IMR-90 (cell line): ENCODE measurements around the gene NEGR1. TPM values are rescaled to one million over a fixed set of nuclear protein-coding genes. Genes with fewer than 3 reads are reported as not detected.

ENCODE experiments used
- ATAC-seq: fragments of 200-7000 bp; cut with Tn5 transposase; 2 replicates; pipeline ENCODE4 v1.9.1; 2020; ENCODE audit warnings: low read depth, mild to moderate bottlenecking, moderate library complexity
- BruUV-seq: library from RNA; stranded (reverse); fragments of 400-500 nt; replicated peaks from 2 replicates; lab custom pipeline; 2021; lab: Mats Ljungman, UMichigan
- CTCF ChIA-PET: fragments of 300-600 bp; formaldehyde crosslinking; extraction: SDS; loops from one replicate; lab custom pipeline; 2021; ENCODE audit warnings: antibody characterized with exemption; lab: Yijun Ruan, JAX
- POLR2A ChIA-PET: fragments of 300-600 bp; sonication (Branson Sonifier 250); formaldehyde crosslinking; loops from one replicate; lab custom pipeline; 2022; ENCODE audit warnings: antibody characterized with exemption; ENCODE audit not compliant: unreplicated experiment; lab: Charles Lee
- DNase-seq: peaks from one replicate; pipeline ENCODE4 v3.0.0; 2013
- H2AFZ ChIP-seq: replicated peaks from 2 replicates; pipeline ENCODE3; 2013; ENCODE audit warnings: low read length, mild to moderate bottlenecking; ENCODE audit not compliant: poor library complexity
- H2AK5ac ChIP-seq: 2 replicates; pipeline ENCODE4 v1.6.1; 2013; ENCODE audit warnings: low read depth, low read length, inconsistent platforms
- H2AK9ac ChIP-seq: replicated peaks from 2 replicates; pipeline ENCODE3; 2013; ENCODE audit warnings: mild to moderate bottlenecking, low read depth, low read length, moderate library complexity; ENCODE audit not compliant: poor library complexity
- H2BK120ac ChIP-seq: 2 replicates; pipeline ENCODE4 v1.6.1; 2013; ENCODE audit warnings: low read depth, low read length, inconsistent platforms
- H2BK15ac ChIP-seq: 3 replicates; pipeline ENCODE4 v1.6.1; 2013; ENCODE audit warnings: low read depth, low read length, inconsistent platforms
- H2BK20ac ChIP-seq: 2 replicates; pipeline ENCODE4 v1.6.1; 2013; ENCODE audit warnings: low read depth, mild to moderate bottlenecking, inconsistent platforms, low read length, moderate library complexity
- H2BK5ac ChIP-seq: 2 replicates; pipeline ENCODE4 v1.6.1; 2013; ENCODE audit warnings: mild to moderate bottlenecking, low read depth, low read length, inconsistent platforms; ENCODE audit not compliant: poor library complexity, severe bottlenecking
- H3K14ac ChIP-seq: replicated peaks from 2 replicates; pipeline ENCODE4 v1.6.1; 2013; ENCODE audit warnings: low read depth, low read length, inconsistent platforms
- H3K18ac ChIP-seq: 2 replicates; pipeline ENCODE4 v1.6.1; 2013; ENCODE audit warnings: low read depth, low read length, control low read depth
- H3K23ac ChIP-seq: 2 replicates; pipeline ENCODE4 v1.6.1; 2013; ENCODE audit warnings: low read depth, low read length, inconsistent platforms
- H3K27ac ChIP-seq: 2 replicates; pipeline ENCODE4 v1.5.1; 2013; ENCODE audit warnings: mild to moderate bottlenecking, control low read depth, low read length; ENCODE audit not compliant: insufficient read depth
- H3K27me3 ChIP-seq: 2 replicates; pipeline ENCODE4 v1.6.1; 2013; ENCODE audit warnings: low read length; ENCODE audit not compliant: control insufficient read depth, insufficient read depth
- H3K36me3 ChIP-seq: 2 replicates; pipeline ENCODE4 v1.6.1; 2013; ENCODE audit warnings: low read length, mixed read lengths; ENCODE audit not compliant: control insufficient read depth, insufficient read depth
- H3K4ac ChIP-seq: 2 replicates; pipeline ENCODE4 v1.6.1; 2013; ENCODE audit warnings: low read depth, low read length, inconsistent platforms
- H3K4me1 ChIP-seq: 2 replicates; pipeline ENCODE4 v1.6.1; 2013; ENCODE audit warnings: low read length, mixed read lengths; ENCODE audit not compliant: control insufficient read depth, insufficient read depth
- H3K4me2 ChIP-seq: 2 replicates; pipeline ENCODE4 v1.6.1; 2013; ENCODE audit warnings: low read depth, mild to moderate bottlenecking, control low read depth, low read length, moderate library complexity
- H3K4me3 ChIP-seq: 2 replicates; pipeline ENCODE4 v1.5.1; 2013; ENCODE audit warnings: low read depth, mild to moderate bottlenecking, control low read depth, low read length, moderate library complexity; ENCODE audit not compliant: insufficient read depth
- H3K56ac ChIP-seq: 2 replicates; pipeline ENCODE4 v1.6.1; 2013; ENCODE audit warnings: low read length, inconsistent platforms; ENCODE audit not compliant: insufficient read depth; ENCODE audit errors: extremely low read depth
- H3K79me1 ChIP-seq, 2 experiments: 2 replicates each; pipeline ENCODE4 v1.6.1; 2013; ENCODE audit warnings: low read length in 2 of 2, inconsistent platforms in 1 of 2, low read depth in 1 of 2
- H3K9ac ChIP-seq: 2 replicates; pipeline ENCODE4 v1.6.1; 2013; ENCODE audit warnings: low read depth, low read length, control low read depth
- H3K9me1 ChIP-seq: 2 replicates; pipeline ENCODE4 v1.6.1; 2013; ENCODE audit warnings: low read length, inconsistent platforms; ENCODE audit not compliant: insufficient read depth
- H3K9me3 ChIP-seq: 2 replicates; pipeline ENCODE4 v1.6.1; 2013; ENCODE audit warnings: low read length; ENCODE audit not compliant: control insufficient read depth, insufficient read depth
- H4K20me1 ChIP-seq: 2 replicates; pipeline ENCODE4 v1.6.1; 2013; ENCODE audit warnings: low read length, inconsistent platforms; ENCODE audit not compliant: insufficient read depth
- H4K5ac ChIP-seq: 2 replicates; pipeline ENCODE4 v1.6.1; 2013; ENCODE audit warnings: mild to moderate bottlenecking, low read depth, low read length, control low read depth
- H4K8ac ChIP-seq, 2 experiments: 2 replicates each; pipeline ENCODE4 v1.6.1; 2013; ENCODE audit warnings: low read depth in 2 of 2, low read length in 2 of 2, control low read depth in 1 of 2, inconsistent platforms in 1 of 2
- H4K91ac ChIP-seq: 2 replicates; pipeline ENCODE4 v1.6.1; 2013; ENCODE audit warnings: low read depth, low read length, inconsistent platforms; ENCODE audit not compliant: insufficient read depth
- CHD1 ChIP-seq: IDR thresholded peaks from 2 replicates; pipeline ENCODE4 v1.6.1; 2012; ENCODE audit warnings: low read depth, low read length, improper control_type of control experiment
- MAZ ChIP-seq: IDR thresholded peaks from 2 replicates; pipeline ENCODE4 v1.6.1; 2012; ENCODE audit warnings: low read depth, mild to moderate bottlenecking, low read length, improper control_type of control experiment, moderate library complexity, borderline replicate concordance
- RFX5 ChIP-seq: IDR thresholded peaks from 2 replicates; pipeline ENCODE4 v1.8.0; 2012; ENCODE audit warnings: low read depth, mild to moderate bottlenecking, low read length, moderate library complexity
- SMC3 ChIP-seq: fragments of 150-350 bp; IDR thresholded peaks from 2 replicates; pipeline ENCODE4 v1.6.1; 2016; ENCODE audit warnings: low read depth, mild to moderate bottlenecking, antibody characterized with exemption, low read length, moderate library complexity
- WGBS, 2 experiments: methylation state at CpG; one replicate each; pipeline versions ENCODE4 v1.1.5 to v1.1.7; 2013; ENCODE audit warnings: missing lambda C conversion rate in 2 of 2; ENCODE audit not compliant: insufficient read length in 1 of 2; ENCODE audit errors: extremely low coverage in 2 of 2; 5-methylcytosine and 5-hydroxymethylcytosine counted together
- dilution Hi-C: fragments of 300-500 bp; cut with HindIII; formaldehyde crosslinking; loops from one replicate; pipeline ENCODE4 v1.14.3; 2018; ENCODE audit warnings: low sequenced_read_pairs; ENCODE audit not compliant: unreplicated experiment
- in situ Hi-C: fragments of 300-500 bp; cut with MboI; formaldehyde crosslinking; loops from 3 replicates; pipeline ENCODE4 v1.14.3; 2019; ENCODE audit warnings: low sequenced_read_pairs, inconsistent platforms, mixed read lengths
- intact Hi-C: fragments of 100-400 bp; cut with micrococcal nuclease; formaldehyde crosslinking; loops from 2 replicates; pipeline ENCODE4 v1.10.0; 2022
- polyA plus RNA-seq, 3 experiments: library from polyadenylated mRNA; depleted of rRNA; stranded (reverse); fragments of >200 nt; gene quantifications; 2 replicates each; pipeline ENCODE4 v1.2.3, GENCODE V29; 2012; ENCODE audit warnings: low replicate concordance in 1 of 3
- total RNA-seq: library from RNA; depleted of rRNA; stranded (reverse); fragments of >200 nt; gene quantifications from 2 replicates; pipeline ENCODE4 v1.2.3, GENCODE V29; 2012
- TF ChIP-seq, protein P1 (sequence below): conservative IDR thresholded peaks from 2 replicates; pipeline ENCODE4 v1.5.1; 2012; ENCODE audit warnings: mild to moderate bottlenecking, low read depth, low read length, improper control_type of control experiment

NEGR1 gene
- total and polyA plus RNA-seq, 2 of the 4 experiments (the other 2 are of a cell fraction): 5.1 to 9.1 TPM

DNA sequence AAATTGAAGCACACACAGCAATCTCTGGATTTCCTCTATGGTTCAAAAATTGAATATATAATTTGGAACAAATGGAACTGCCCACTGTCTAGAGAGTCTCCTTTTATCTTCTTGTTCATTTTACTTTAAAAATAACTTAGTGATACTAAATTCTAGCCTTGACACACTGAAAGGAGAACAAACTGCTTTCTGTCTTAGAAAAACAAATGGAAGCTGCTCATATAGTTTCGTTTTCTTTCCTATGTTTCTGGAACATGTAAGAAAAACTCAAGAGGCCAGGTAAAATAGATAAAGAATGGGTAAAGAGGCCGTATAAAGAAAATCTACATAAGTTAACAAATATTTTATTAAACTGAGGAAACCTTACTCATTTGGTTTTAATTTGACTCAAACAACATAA is 332.7 kb downstream of the NEGR1 start:
- Histone ChIP-seq H3K23ac (no peak overlapping the region), H4K8ac (no peak overlapping the region), H3K4me3 (no peak overlapping the region), H2AK5ac (no peak overlapping the region), H3K36me3 (no peaks in the 10 kb centered on the region), H4K20me1 (no peaks in the 10 kb centered on the region), H4K5ac (no peak overlapping the region), H3K9me1 (no peaks in the 10 kb centered on the region), H3K27ac (no peak overlapping the region), H3K56ac (no peak overlapping the region), H3K4me1 (no peaks in the 10 kb centered on the region), H3K4ac (no peak overlapping the region), H3K27me3 (no peaks in the 10 kb centered on the region), H3K79me1 (no peaks in the 10 kb centered on the region), H4K91ac (no peak overlapping the region), H3K14ac (no peak overlapping the region), H3K4me2 (no peak overlapping the region), H2BK20ac (no peak overlapping the region), H2BK120ac (no peak overlapping the region), H2BK5ac (no peak overlapping the region), H3K9me3 (no peaks in the 10 kb centered on the region), H2AFZ (no peak overlapping the region), H2BK15ac (no peak overlapping the region), H2AK9ac (no peak overlapping the region), H3K18ac (no peak overlapping the region), H3K9ac (no peak overlapping the region)
- WGBS, 2 experiments: no CpG with 5 or more reads among the region's 2 CpGs
- no peak for TF ChIP-seq MAZ
- TF ChIP-seq, protein P1, sequence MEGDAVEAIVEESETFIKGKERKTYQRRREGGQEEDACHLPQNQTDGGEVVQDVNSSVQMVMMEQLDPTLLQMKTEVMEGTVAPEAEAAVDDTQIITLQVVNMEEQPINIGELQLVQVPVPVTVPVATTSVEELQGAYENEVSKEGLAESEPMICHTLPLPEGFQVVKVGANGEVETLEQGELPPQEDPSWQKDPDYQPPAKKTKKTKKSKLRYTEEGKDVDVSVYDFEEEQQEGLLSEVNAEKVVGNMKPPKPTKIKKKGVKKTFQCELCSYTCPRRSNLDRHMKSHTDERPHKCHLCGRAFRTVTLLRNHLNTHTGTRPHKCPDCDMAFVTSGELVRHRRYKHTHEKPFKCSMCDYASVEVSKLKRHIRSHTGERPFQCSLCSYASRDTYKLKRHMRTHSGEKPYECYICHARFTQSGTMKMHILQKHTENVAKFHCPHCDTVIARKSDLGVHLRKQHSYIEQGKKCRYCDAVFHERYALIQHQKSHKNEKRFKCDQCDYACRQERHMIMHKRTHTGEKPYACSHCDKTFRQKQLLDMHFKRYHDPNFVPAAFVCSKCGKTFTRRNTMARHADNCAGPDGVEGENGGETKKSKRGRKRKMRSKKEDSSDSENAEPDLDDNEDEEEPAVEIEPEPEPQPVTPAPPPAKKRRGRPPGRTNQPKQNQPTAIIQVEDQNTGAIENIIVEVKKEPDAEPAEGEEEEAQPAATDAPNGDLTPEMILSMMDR: no peak
- no peak for TF ChIP-seq RFX5
- no peak for TF ChIP-seq SMC3
- TF ChIP-seq CHD1: no peak
- intact Hi-C loops: no loop called here
- BruUV-seq: no TSS peak
- dilution Hi-C loops: no loop called here
- CTCF ChIA-PET: no interaction called here
- no peak for DNase-seq
- in situ Hi-C loops: no loop called here
- no peak for ATAC-seq
- POLR2A ChIA-PET: no interaction called here
